WTC11 (cell line): ENCODE data around the gene CLIC1. TPM values are rescaled to one million over a fixed set of nuclear protein-coding genes. Genes with fewer than 3 reads are reported as not detected.

Source experiments
- ATAC-seq: fragments of 200-7000 bp; cut with Tn5 transposase; 2 replicates; pipeline ENCODE4 v1.10.0; 2021; ENCODE audit warnings: mild to moderate bottlenecking, moderate library complexity
- CTCF ChIA-PET: fragments of 300-600 bp; sonication (Branson Sonifier 250); formaldehyde crosslinking; loops from one replicate; lab custom pipeline; 2021; ENCODE audit warnings: antibody characterized with exemption; lab: Charles Lee
- POLR2A ChIA-PET: fragments of 350-600 bp; sonication (Branson Sonifier 250); formaldehyde crosslinking; loops from one replicate; lab custom pipeline; 2021; ENCODE audit warnings: antibody characterized with exemption; lab: Charles Lee
- DNase-seq: peaks from one replicate; pipeline ENCODE4 v3.0.0; 2021; ENCODE audit warnings: low spot score
- H3K27ac Mint-ChIP-seq: 2 replicates; pipeline ENCODE4 v1.8.0; 2021; ENCODE audit warnings: mixed read lengths
- H3K27me3 Mint-ChIP-seq: 2 replicates; pipeline ENCODE4 v1.8.0; 2021; ENCODE audit warnings: low read depth, mild to moderate bottlenecking, moderate library complexity, mixed read lengths
- H3K36me3 Mint-ChIP-seq: 2 replicates; pipeline ENCODE4 v1.8.0; 2021; ENCODE audit warnings: mixed read lengths
- H3K4me1 Mint-ChIP-seq: 2 replicates; pipeline ENCODE4 v1.8.0; 2022; ENCODE audit warnings: mixed read lengths
- H3K4me3 Mint-ChIP-seq: 2 replicates; pipeline ENCODE4 v1.8.0; 2021; ENCODE audit warnings: mild to moderate bottlenecking, moderate library complexity, mixed read lengths
- H3K9me3 Mint-ChIP-seq: 2 replicates; pipeline ENCODE4 v1.8.0; 2021; ENCODE audit warnings: mixed read lengths
- ATF1 ChIP-seq: sonication (generic); formaldehyde crosslinking; IDR thresholded peaks from 2 replicates; pipeline ENCODE4 v1.8.1; 2023; ENCODE audit warnings: mild to moderate bottlenecking, moderate library complexity, missing genetic modification reagents
- ATF6 ChIP-seq: sonication (generic); formaldehyde crosslinking; IDR thresholded peaks from 2 replicates; pipeline ENCODE4 v1.8.1; 2023; ENCODE audit warnings: mild to moderate bottlenecking, missing genetic modification reagents
- CTCF ChIP-seq: fragments of 200-600 bp; IDR thresholded peaks from 2 replicates; pipeline ENCODE4 v1.8.0; 2022; ENCODE audit warnings: antibody characterized with exemption
- ERG ChIP-seq: fragments of 250-450 bp; sonication (Bioruptor Pico); IDR thresholded peaks from 2 replicates; pipeline ENCODE4 v1.8.0; 2021; ENCODE audit warnings: mild to moderate bottlenecking
- FOXP1 ChIP-seq: sonication (generic); formaldehyde crosslinking; IDR thresholded peaks from 2 replicates; pipeline ENCODE4 v1.8.0; 2022; ENCODE audit warnings: missing genetic modification reagents, mild to moderate bottlenecking, moderate library complexity, borderline replicate concordance
- GABPB1 ChIP-seq: sonication (generic); formaldehyde crosslinking; IDR thresholded peaks from 2 replicates; pipeline ENCODE4 v1.8.1; 2023; ENCODE audit warnings: mild to moderate bottlenecking, missing genetic modification reagents
- HMGXB4 ChIP-seq: sonication (generic); formaldehyde crosslinking; IDR thresholded peaks from 2 replicates; pipeline ENCODE4 v1.8.1; 2023; ENCODE audit warnings: mild to moderate bottlenecking, moderate library complexity, missing genetic modification reagents
- RELA ChIP-seq: sonication (generic); formaldehyde crosslinking; IDR thresholded peaks from 2 replicates; pipeline ENCODE4 v1.8.1; 2022; ENCODE audit warnings: missing genetic modification reagents, mild to moderate bottlenecking, borderline replicate concordance
- SMAD4 ChIP-seq: sonication (generic); formaldehyde crosslinking; IDR thresholded peaks from 2 replicates; pipeline ENCODE4 v1.8.0; 2022; ENCODE audit warnings: mild to moderate bottlenecking, missing genetic modification reagents
- SP1 ChIP-seq: sonication (generic); formaldehyde crosslinking; conservative IDR thresholded peaks from 2 replicates; pipeline ENCODE4 v1.8.1; 2022; ENCODE audit warnings: missing genetic modification reagents
- ZBTB43 ChIP-seq: sonication (generic); formaldehyde crosslinking; IDR thresholded peaks from 2 replicates; pipeline ENCODE4 v1.8.1; 2023; ENCODE audit warnings: mild to moderate bottlenecking, missing genetic modification reagents
- ZMAT4 ChIP-seq: fragments of 250-450 bp; sonication (Bioruptor Pico); IDR thresholded peaks from 2 replicates; pipeline ENCODE4 v1.9.0; 2021; ENCODE audit warnings: mild to moderate bottlenecking
- ZNF232 ChIP-seq: sonication (generic); formaldehyde crosslinking; IDR thresholded peaks from 2 replicates; pipeline ENCODE4 v1.8.0; 2022; ENCODE audit warnings: mild to moderate bottlenecking, missing genetic modification reagents
- total RNA-seq: library from RNA; stranded (reverse); gene quantifications from 3 replicates; pipeline ENCODE4 v1.2.3, GENCODE V29; 2021

Gene CLIC1
- total RNA-seq, 1 experiment from 2014 or later = 244 TPM

- peak; percentile 66 for ATAC-seq
- TF ChIP-seq HMGXB4 (no peak), ZBTB43 (CRISPR knock-in tag) (peak; percentile 64; the same call in 1 of the 2 replicates), FOXP1 (CRISPR knock-in tag) (no peak), CTCF (peak; percentile 90), ZNF232 (CRISPR knock-in tag) (no peak), GABPB1 (CRISPR knock-in tag) (peak; percentile 57; the same call in 1 of the 2 replicates), SP1 (peak; percentile 65), ERG (0 out of 2 replicates have a peak, but pooled peaks have one; percentile 38)
- Mint-ChIP-seq H3K36me3 (no peaks in the 10 kb centered on the region), H3K4me1 (peaks cover 14% of the 10 kb centered on the region), H3K27ac (no peak overlapping the region), H3K4me3 (no peak overlapping the region), H3K27me3 (no peaks in the 10 kb centered on the region; the same call in 1 of the 2 replicates), H3K9me3 (no peaks in the 10 kb centered on the region)
- CTCF ChIA-PET = interaction anchor here (0.5 to 2.6 kb wide), 63 partner anchors 8 to 865 kb away, joined by 3 to 66 read pairs (median 5); partner anchors contain the start of genes ABHD16A, ATP6V1G2, BAG6 and C6orf47
- peak; percentile 93 for DNase-seq
- POLR2A ChIA-PET = interaction anchor here (0.6 to 1.4 kb wide), 9 partner anchors 30 to 179 kb away, joined by 3 to 7 read pairs (median 4); partner anchors contain the start of genes DDAH2, HSPA1B and MSH5
Measured at GRCh38 chr6:31769684-31770371, 33.5 kb upstream of the CLIC1 start.

- Mint-ChIP-seq H3K27me3 (no peaks in the 10 kb centered on the region; the same call in 1 of the 2 replicates), H3K36me3 (peaks cover 2% of the 10 kb centered on the region; the same call in 1 of the 2 replicates), H3K9me3 (no peaks in the 10 kb centered on the region), H3K4me1 (peaks cover 17% of the 10 kb centered on the region), H3K4me3 (no peak overlapping the region), H3K27ac (no peak overlapping the region)
- CTCF ChIA-PET = interaction anchor here (0.8 to 2.6 kb wide), 20 partner anchors 11 to 171 kb away, joined by 3 to 66 read pairs (median 10); partner anchors contain the start of genes CLIC1, DDAH2, HSPA1B and LY6G5C
- POLR2A ChIA-PET = interaction anchor here (1.4 kb wide), 2 partner anchors 29 to 39 kb away, joined by 5 to 7 read pairs; partner anchors contain the start of genes DDAH2 and MSH5
- ATAC-seq (no peak), DNase-seq (no peak)
- TF ChIP-seq SMAD4 (CRISPR knock-in tag) (no peak), ZMAT4 (CRISPR knock-in tag) (no peak), ATF6 (no peak), RELA (CRISPR knock-in tag) (no peak), ATF1 (CRISPR knock-in tag) (no peak)
Measured at GRCh38 chr6:31768363-31769257, 32.3 kb upstream of the CLIC1 start.
